H1 (cell line): ENCODE data around the gene POLR3H. TPM values are rescaled to one million over a fixed set of nuclear protein-coding genes. Genes with fewer than 3 reads are reported as not detected.

ENCODE experiments used
- HDAC6 ChIP-seq: IDR thresholded peaks from one replicate; pipeline ENCODE4 v1.7.1; 2012; ENCODE audit warnings: low read depth, mild to moderate bottlenecking, inconsistent platforms, low read length, moderate library complexity
- NANOG ChIP-seq: IDR thresholded peaks from 2 replicates; pipeline ENCODE4 v1.6.1; 2011; ENCODE audit warnings: low read length, low read depth, mild to moderate bottlenecking, inconsistent platforms; ENCODE audit not compliant: insufficient read depth, poor library complexity, severe bottlenecking
- YY1 ChIP-seq: IDR thresholded peaks from 2 replicates; pipeline ENCODE4 v1.6.1; 2011; ENCODE audit warnings: low read depth, mild to moderate bottlenecking, low read length
- polyA plus RNA-seq, 7 experiments: library from polyadenylated mRNA; depleted of rRNA in 3 of 7; stranded (reverse) in 5 of 7; unstranded in 2 of 7; fragments of >200 nt in 5 of 7; fragments of 200-250 nt in 2 of 7; gene quantifications; 1 replicate in 5 of 7; 2 replicates in 1 of 7; 4 replicates in 1 of 7; pipeline versions ENCODE4 v1.2.1 to v1.2.3, GENCODE V29; 2011 to 2013; ENCODE audit warnings: missing spikeins in 2 of 7, mixed read lengths in 2 of 7
- total RNA-seq: library from RNA; stranded (reverse); fragmentation: NEBNext Ultra II Directional; extraction: Animal tissue kit (Norgen Biotek cat#: 25700); gene quantifications from 2 replicates; pipeline ENCODE4 v1.2.1, GENCODE V29; 2021

The POLR3H gene
- total and polyA plus RNA-seq, 2 of the 8 experiments (the other 6 are each of a cell fraction or from before 2014, with no cell fraction given) = 29.7 to 39.2 TPM

- TF ChIP-seq HDAC6 (no peak), NANOG (no peak), YY1 (no peak)
Observed at GRCh38 chr22:41579297-41579996, 35.2 kb upstream of the POLR3H start (continued).
